HG02885 (cell line): ENCODE measurements around the gene PLEKHB2.
"Not testable (repeated sequence)": the region's sequence is repeated elsewhere in the genome, so short reads cannot be mapped to it uniquely, and the experiment has no call there.

Source experiments
- ATAC-seq: cut with Tn5 transposase; IDR thresholded peaks from one replicate; pipeline ENCODE4 v1.9.1; 2021; ENCODE audit warnings: mild to moderate bottlenecking; ENCODE audit not compliant: unreplicated experiment, poor library complexity

The PLEKHB2 gene

GRCh38 chr2:131105156-131105949, at the start of gene PLEKHB2:
PLEKHB2 (plus strand) TSS chr2:131105336; CDS start chr2:131120942, 15,606 bp downstream.
- ATAC-seq = peak; percentile 80

- ATAC-seq = no peak
These were observed 48.8 kb upstream of the PLEKHB2 start for GRCh38 chr2:131056204-131056931.

- ATAC-seq = no peak
These were observed 48.2 kb upstream of the PLEKHB2 start for GRCh38 chr2:131056932-131057287.

GRCh38 chr2:131058214-131058843, 46.8 kb upstream of the PLEKHB2 start:
- ATAC-seq = no peak

- no peak for ATAC-seq
These were observed 46.2 kb upstream of the PLEKHB2 start for GRCh38 chr2:131058920-131059319.

GRCh38 chr2:131063501-131064283, 41.4 kb upstream of the PLEKHB2 start:
- ATAC-seq = no peak

- no peak for ATAC-seq
These were observed 40.3 kb upstream of the PLEKHB2 start for GRCh38 chr2:131064589-131065512.

GRCh38 chr2:131067465-131068125, 37.5 kb upstream of the PLEKHB2 start:
- ATAC-seq = no peak

GRCh38 chr2:131068172-131068571, 37.0 kb upstream of the PLEKHB2 start:
- ATAC-seq = not testable (repeated sequence)

GRCh38 chr2:131075578-131075977, 29.6 kb upstream of the PLEKHB2 start:
- not testable (repeated sequence) for ATAC-seq

- ATAC-seq = no peak
These were observed 28.4 kb upstream of the PLEKHB2 start for GRCh38 chr2:131076707-131077106.

GRCh38 chr2:131077182-131077846, 27.8 kb upstream of the PLEKHB2 start:
- no peak for ATAC-seq

- no peak for ATAC-seq
These were observed 27.2 kb upstream of the PLEKHB2 start for GRCh38 chr2:131077966-131078365.

GRCh38 chr2:131079931-131080330, 25.2 kb upstream of the PLEKHB2 start:
- ATAC-seq = not testable (repeated sequence)

- ATAC-seq = no peak
These were observed 23.9 kb upstream of the PLEKHB2 start for GRCh38 chr2:131081190-131081589.

GRCh38 chr2:131085646-131086045, 19.5 kb upstream of the PLEKHB2 start:
- ATAC-seq = no peak

- no peak for ATAC-seq
These were observed 12.6 kb upstream of the PLEKHB2 start for GRCh38 chr2:131092458-131093005.
